ENCODE data around the gene CFAP126.
"Not testable (repeated sequence)": the region's sequence is repeated elsewhere in the genome, so short reads cannot be mapped to it uniquely, and the experiment has no call there.

Gene CFAP126

GRCh38 chr1:161379071-161379470, 11.4 kb upstream of the CFAP126 start:
- DNase-seq, result peak in 1 of 2 donors; percentile 49

GRCh38 chr1:161378014-161378413, 10.3 kb upstream of the CFAP126 start:
- DNase-seq, result no peak

- peak in 1 of 2 donors; percentile 39 for DNase-seq
These were observed 6.7 kb upstream of the CFAP126 start for GRCh38 chr1:161374373-161374772.

GRCh38 chr1:161373442-161373841, 5.8 kb upstream of the CFAP126 start:
- DNase-seq, result no peak

- no peak for DNase-seq
These were observed 2.5 kb downstream of the CFAP126 start for GRCh38 chr1:161365207-161365606.

GRCh38 chr1:161364332-161364731, 3.3 kb downstream of the CFAP126 start:
- DNase-seq, result no peak

GRCh38 chr1:161359291-161359690, 8.4 kb downstream of the CFAP126 start:
- DNase-seq, result peak; percentile 69 to 76

GRCh38 chr1:161357073-161357472, 10.6 kb downstream of the CFAP126 start:
- DNase-seq, result no peak

- peak in 1 of 2 donors; percentile 12 for DNase-seq
These were observed 16.2 kb downstream of the CFAP126 start for GRCh38 chr1:161351482-161351881.

- DNase-seq, result no peak
These were observed 17.0 kb downstream of the CFAP126 start for GRCh38 chr1:161350671-161351070.

GRCh38 chr1:161342821-161343220, 24.9 kb downstream of the CFAP126 start:
- no peak for DNase-seq

GRCh38 chr1:161342177-161342576, 25.5 kb downstream of the CFAP126 start:
- no peak for DNase-seq

GRCh38 chr1:161335796-161336195, 31.9 kb downstream of the CFAP126 start:
- DNase-seq, result no peak

GRCh38 chr1:161333166-161333565, 34.5 kb downstream of the CFAP126 start:
- no peak for DNase-seq

GRCh38 chr1:161330346-161330745, 37.3 kb downstream of the CFAP126 start:
- DNase-seq, result no peak

GRCh38 chr1:161324020-161324419, 43.7 kb downstream of the CFAP126 start:
- DNase-seq, result no peak

GRCh38 chr1:161315841-161316674, 51.6 kb downstream of the CFAP126 start:
- not testable (repeated sequence) for DNase-seq
